ENCODE results near the gene BRINP1.

GRCh38 chr9:119365291-119366027, 3.8 kb downstream of the BRINP1 start:
- TF ChIP-seq CTCF (conservative IDR thresholded peaks at IDR 0.05; ENCODE audit: low read depth, low read length) (peak; percentile 56), EZH2 (IDR thresholded peaks at IDR 0.05; ENCODE audit: borderline replicate concordance, low read depth, low read length, poor library complexity, severe bottlenecking) (no peak)
